H1 (cell line): ENCODE results near the gene SLC1A6.

Experiments used
- CREB1 ChIP-seq: IDR thresholded peaks from 2 replicates; pipeline ENCODE4 v1.6.1; 2012; ENCODE audit warnings: inconsistent platforms
- EP300 ChIP-seq, 2 experiments: IDR thresholded peaks; 1 replicate in 1 of 2; 2 replicates in 1 of 2; pipeline ENCODE4 v1.6.1; 2011 to 2012; ENCODE audit warnings: low read depth in 2 of 2, low read length in 2 of 2, mild to moderate bottlenecking in 2 of 2, borderline replicate concordance in 1 of 2, inconsistent platforms in 1 of 2, moderate library complexity in 1 of 2
- JUN ChIP-seq: IDR thresholded peaks from 2 replicates; pipeline ENCODE4 v1.6.1; 2011; ENCODE audit warnings: low read depth, mild to moderate bottlenecking, improper control_type of control experiment, low read length
- POLR2A ChIP-seq, 2 experiments: IDR thresholded peaks; 1 replicate in 1 of 2; 2 replicates in 1 of 2; pipeline ENCODE4 v1.6.1; 2011; ENCODE audit warnings: low read depth in 2 of 2, low read length in 2 of 2, mild to moderate bottlenecking in 2 of 2; ENCODE audit errors: control extremely low read depth in 1 of 2
- TF ChIP-seq, protein P1 (sequence below), 3 experiments: IDR thresholded peaks; 1 replicate in 2 of 3; 2 replicates in 1 of 3; pipeline versions ENCODE4 v1.5.1 to v1.6.1; 2011; ENCODE audit warnings: low read length in 3 of 3, mild to moderate bottlenecking in 3 of 3, inconsistent platforms in 2 of 3, low read depth in 1 of 3, moderate library complexity in 1 of 3; ENCODE audit not compliant: insufficient read depth in 1 of 3; ENCODE audit errors: control extremely low read depth in 1 of 3

GRCh38 chr19:14943601-14944000 is 36.1 kb downstream of the SLC1A6 start:
- TF ChIP-seq, protein P1, sequence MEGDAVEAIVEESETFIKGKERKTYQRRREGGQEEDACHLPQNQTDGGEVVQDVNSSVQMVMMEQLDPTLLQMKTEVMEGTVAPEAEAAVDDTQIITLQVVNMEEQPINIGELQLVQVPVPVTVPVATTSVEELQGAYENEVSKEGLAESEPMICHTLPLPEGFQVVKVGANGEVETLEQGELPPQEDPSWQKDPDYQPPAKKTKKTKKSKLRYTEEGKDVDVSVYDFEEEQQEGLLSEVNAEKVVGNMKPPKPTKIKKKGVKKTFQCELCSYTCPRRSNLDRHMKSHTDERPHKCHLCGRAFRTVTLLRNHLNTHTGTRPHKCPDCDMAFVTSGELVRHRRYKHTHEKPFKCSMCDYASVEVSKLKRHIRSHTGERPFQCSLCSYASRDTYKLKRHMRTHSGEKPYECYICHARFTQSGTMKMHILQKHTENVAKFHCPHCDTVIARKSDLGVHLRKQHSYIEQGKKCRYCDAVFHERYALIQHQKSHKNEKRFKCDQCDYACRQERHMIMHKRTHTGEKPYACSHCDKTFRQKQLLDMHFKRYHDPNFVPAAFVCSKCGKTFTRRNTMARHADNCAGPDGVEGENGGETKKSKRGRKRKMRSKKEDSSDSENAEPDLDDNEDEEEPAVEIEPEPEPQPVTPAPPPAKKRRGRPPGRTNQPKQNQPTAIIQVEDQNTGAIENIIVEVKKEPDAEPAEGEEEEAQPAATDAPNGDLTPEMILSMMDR (IDR thresholded peaks at IDR 0.05; ENCODE audit: control extremely low read depth in 1 of 3, insufficient read depth in 1 of 3, low read depth in 1 of 3, low read length in 3 of 3): no peak
- TF ChIP-seq CREB1: no peak
- TF ChIP-seq POLR2A (IDR thresholded peaks at IDR 0.05; ENCODE audit: control extremely low read depth in 1 of 2, low read depth in 2 of 2, low read length in 2 of 2): no peak
- no peak for TF ChIP-seq JUN
- TF ChIP-seq EP300 (IDR thresholded peaks at IDR 0.05; ENCODE audit: borderline replicate concordance in 1 of 2, low read depth in 2 of 2, low read length in 2 of 2): no peak
